Measurements from ENCODE around the gene PLEKHH2. TPM values are rescaled to one million over a fixed set of nuclear protein-coding genes. Genes with fewer than 3 reads are reported as not detected.

Gene PLEKHH2
- total RNA-seq, 3 donors from 2014 or later: 42.1 to 67.2 (median 63.5) TPM

DNA sequence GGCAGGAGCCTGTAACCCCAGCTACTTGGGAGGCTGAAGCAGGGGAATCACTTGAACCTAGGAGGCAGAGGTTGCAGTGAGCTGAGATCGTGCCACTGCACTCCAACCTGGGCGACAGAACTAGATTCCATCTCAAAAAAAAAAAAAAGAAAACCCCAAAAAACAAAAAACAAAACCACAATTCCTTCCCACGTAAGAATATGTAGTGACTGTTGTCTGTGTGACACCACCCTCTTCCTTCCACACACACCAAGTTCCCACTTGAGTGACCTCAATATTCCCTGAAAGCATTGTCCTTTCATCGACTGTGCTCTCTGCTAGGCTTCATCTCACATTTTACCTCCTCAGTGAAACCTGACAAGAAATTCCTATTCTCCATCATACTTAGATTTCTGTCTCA, 32.4 kb upstream of the PLEKHH2 start:
- DNase-seq (ENCODE audit: low spot score in 2 of 2): no peak
- H3K4me3 ChIP-seq: no peak overlapping the region
- TF ChIP-seq POLR2A (IDR thresholded peaks at IDR 0.05) (no peak), POLR2AphosphoS5 (IDR thresholded peaks at IDR 0.05) (no peak)
- TF ChIP-seq, protein P1, sequence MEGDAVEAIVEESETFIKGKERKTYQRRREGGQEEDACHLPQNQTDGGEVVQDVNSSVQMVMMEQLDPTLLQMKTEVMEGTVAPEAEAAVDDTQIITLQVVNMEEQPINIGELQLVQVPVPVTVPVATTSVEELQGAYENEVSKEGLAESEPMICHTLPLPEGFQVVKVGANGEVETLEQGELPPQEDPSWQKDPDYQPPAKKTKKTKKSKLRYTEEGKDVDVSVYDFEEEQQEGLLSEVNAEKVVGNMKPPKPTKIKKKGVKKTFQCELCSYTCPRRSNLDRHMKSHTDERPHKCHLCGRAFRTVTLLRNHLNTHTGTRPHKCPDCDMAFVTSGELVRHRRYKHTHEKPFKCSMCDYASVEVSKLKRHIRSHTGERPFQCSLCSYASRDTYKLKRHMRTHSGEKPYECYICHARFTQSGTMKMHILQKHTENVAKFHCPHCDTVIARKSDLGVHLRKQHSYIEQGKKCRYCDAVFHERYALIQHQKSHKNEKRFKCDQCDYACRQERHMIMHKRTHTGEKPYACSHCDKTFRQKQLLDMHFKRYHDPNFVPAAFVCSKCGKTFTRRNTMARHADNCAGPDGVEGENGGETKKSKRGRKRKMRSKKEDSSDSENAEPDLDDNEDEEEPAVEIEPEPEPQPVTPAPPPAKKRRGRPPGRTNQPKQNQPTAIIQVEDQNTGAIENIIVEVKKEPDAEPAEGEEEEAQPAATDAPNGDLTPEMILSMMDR (IDR thresholded peaks at IDR 0.05): no peak
- intact Hi-C loops (cut with DNase I; ENCODE audit: low total_unique reads): no loop called here
- H3K4me1 ChIP-seq: no peaks in the 10 kb centered on the region
- no peak overlapping the region for H3K27ac ChIP-seq
- H3K27me3 ChIP-seq: no peaks in the 10 kb centered on the region
- H3K9me3 ChIP-seq: no peaks in the 10 kb centered on the region
- H3K36me3 ChIP-seq: no peaks in the 10 kb centered on the region

DNA sequence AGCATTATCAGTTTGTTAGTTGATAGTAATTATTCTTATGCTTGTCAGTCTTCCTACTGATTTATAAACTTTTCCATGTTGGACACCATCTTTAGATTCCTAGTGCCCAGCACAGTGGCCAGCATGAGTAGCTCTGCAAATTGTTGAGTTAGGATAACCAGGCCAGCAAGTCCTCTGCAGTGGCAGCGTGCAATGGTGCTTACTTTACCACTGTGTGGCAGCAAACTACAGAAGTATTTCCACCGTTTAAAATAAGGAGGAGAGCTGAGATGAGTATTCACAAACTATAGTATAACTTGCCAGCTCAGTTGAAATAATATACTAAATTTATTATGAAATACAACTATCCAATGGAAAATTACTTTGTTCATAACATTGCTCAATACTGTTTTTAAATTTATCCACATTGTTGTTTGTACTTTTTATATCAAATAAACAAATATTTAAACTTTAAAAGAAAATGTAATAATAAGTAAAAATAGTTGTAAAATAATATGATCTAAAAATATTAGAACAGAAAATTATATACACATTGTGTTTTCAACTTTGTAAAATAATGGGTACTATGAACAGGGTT, 31.9 kb upstream of the PLEKHH2 start:
- no peaks in the 10 kb centered on the region for H3K27me3 ChIP-seq
- H3K4me3 ChIP-seq: no peak overlapping the region
- no peak overlapping the region for H3K27ac ChIP-seq
- TF ChIP-seq, protein P1 (IDR thresholded peaks at IDR 0.05): no peak
- intact Hi-C loops (cut with DNase I; ENCODE audit: low total_unique reads): no loop called here
- no peaks in the 10 kb centered on the region for H3K4me1 ChIP-seq
- no peak for DNase-seq (ENCODE audit: low spot score in 2 of 2)
- no peaks in the 10 kb centered on the region for H3K9me3 ChIP-seq
- no peaks in the 10 kb centered on the region for H3K36me3 ChIP-seq

DNA sequence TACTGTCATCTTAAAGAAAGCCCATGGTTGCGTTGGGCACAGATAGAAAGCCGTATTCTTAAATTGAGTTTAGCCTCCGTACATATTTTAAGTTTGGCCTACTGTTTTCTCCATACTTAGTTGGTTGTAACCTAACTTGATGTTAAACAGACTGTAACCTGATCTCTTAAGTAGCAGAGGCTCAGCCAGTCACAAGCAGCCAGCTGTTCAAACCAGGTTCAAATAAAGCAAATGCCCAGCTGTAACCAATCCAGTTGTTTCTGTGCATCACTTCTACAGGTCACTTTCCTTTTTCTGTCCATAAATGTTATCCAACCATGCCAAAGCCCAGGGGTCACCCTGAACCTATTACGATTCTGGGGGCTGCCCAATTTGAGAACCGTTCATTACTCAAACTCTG, 31.2 kb upstream of the PLEKHH2 start:
- Histone ChIP-seq H3K27me3 (no peaks in the 10 kb centered on the region), H3K4me1 (no peaks in the 10 kb centered on the region), H3K4me3 (no peak overlapping the region), H3K27ac (no peak overlapping the region), H3K9me3 (no peaks in the 10 kb centered on the region), H3K36me3 (no peaks in the 10 kb centered on the region)
- no peak for DNase-seq (ENCODE audit: low spot score in 2 of 2)
- intact Hi-C loops (cut with DNase I; ENCODE audit: low total_unique reads): no loop called here
- TF ChIP-seq POLR2AphosphoS5 (IDR thresholded peaks at IDR 0.05): no peak
- TF ChIP-seq, protein P1 (IDR thresholded peaks at IDR 0.05): no peak
- no peak for TF ChIP-seq POLR2A (IDR thresholded peaks at IDR 0.05)

DNA sequence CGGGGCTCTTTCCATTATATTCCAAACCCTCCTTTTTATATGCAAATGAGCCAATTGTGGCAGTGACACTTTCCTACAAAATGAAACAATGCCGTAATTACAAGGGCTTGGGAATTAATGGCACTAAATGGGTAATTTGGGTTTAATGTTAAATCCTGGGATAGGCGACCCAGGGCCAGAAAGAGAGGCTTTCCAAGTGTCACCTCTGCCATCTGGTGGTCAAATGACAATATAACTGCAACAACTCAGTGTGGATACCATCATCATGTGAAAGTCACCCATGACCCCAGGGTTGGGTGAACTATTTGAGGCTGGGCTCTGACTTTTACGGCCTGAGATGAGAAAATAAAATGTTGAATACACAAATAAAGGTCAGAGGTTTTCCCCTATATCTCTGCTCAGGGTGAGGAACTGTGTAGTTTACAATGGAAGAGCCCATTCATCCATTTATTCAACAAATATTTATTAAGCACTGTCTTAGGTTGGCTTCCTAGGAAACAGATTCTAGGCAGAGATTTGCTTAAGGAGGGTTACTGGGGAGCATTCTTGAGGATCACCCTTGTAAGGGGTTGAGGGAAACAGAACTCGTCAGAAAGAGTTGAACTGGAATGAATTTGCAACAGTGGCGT, 27.7 kb upstream of the PLEKHH2 start:
- Histone ChIP-seq H3K9me3 (no peaks in the 10 kb centered on the region), H3K4me1 (no peaks in the 10 kb centered on the region), H3K36me3 (no peaks in the 10 kb centered on the region), H3K4me3 (no peak overlapping the region), H3K27ac (no peak overlapping the region), H3K27me3 (no peaks in the 10 kb centered on the region)
- no peak for DNase-seq (ENCODE audit: low spot score in 2 of 2)
- intact Hi-C loops (cut with DNase I; ENCODE audit: low total_unique reads): no loop called here
- TF ChIP-seq POLR2A (IDR thresholded peaks at IDR 0.05) (no peak), POLR2AphosphoS5 (IDR thresholded peaks at IDR 0.05) (no peak)
- TF ChIP-seq, protein P1 (IDR thresholded peaks at IDR 0.05): peak in 2 of 3 donors; percentile 53 to 73

DNA sequence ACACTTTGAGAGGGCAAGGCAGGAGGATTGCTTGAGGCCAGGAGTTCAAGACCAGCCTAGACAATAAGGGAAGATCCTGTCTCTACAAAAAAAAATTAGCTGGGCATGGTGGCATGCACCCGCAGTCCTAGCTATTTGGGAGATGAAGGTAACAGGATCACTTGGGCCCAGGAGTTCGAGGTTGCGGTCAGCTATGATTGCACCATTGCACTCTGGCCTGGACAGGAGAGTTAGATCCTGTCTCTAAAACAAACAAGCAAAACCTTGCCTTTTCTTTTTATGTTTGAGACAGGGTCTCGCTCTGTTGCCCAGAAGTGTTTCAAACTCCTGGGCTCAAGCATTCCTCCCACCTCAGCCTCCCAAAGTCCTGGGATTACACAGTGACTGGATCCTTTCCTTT, 26.7 kb upstream of the PLEKHH2 start:
- intact Hi-C loops (cut with DNase I; ENCODE audit: low total_unique reads): no loop called here
- Histone ChIP-seq H3K27ac (no peak overlapping the region), H3K9me3 (no peaks in the 10 kb centered on the region), H3K4me3 (no peak overlapping the region), H3K27me3 (no peaks in the 10 kb centered on the region), H3K36me3 (no peaks in the 10 kb centered on the region), H3K4me1 (no peaks in the 10 kb centered on the region)
- TF ChIP-seq, protein P1 (IDR thresholded peaks at IDR 0.05): no peak
- TF ChIP-seq POLR2A (IDR thresholded peaks at IDR 0.05) (no peak), POLR2AphosphoS5 (IDR thresholded peaks at IDR 0.05) (no peak)
- DNase-seq (ENCODE audit: low spot score in 2 of 2): no peak

All from breast epithelium (tissue), 4 donors.